BJ (cell line): ENCODE results near the gene MTHFD1. TPM values are rescaled to one million over a fixed set of nuclear protein-coding genes. Genes with fewer than 3 reads are reported as not detected.

Source experiments
- CTCF ChIA-PET: fragments of 350-600 bp; formaldehyde crosslinking; extraction: SDS; loops from one replicate; lab custom pipeline; 2021; ENCODE audit warnings: antibody characterized with exemption, inconsistent platforms; lab: Yijun Ruan, JAX
- POLR2A ChIA-PET: fragments of 300-600 bp; sonication (Branson Sonifier 250); formaldehyde crosslinking; extraction: SDS; loops from one replicate; lab custom pipeline; 2021; ENCODE audit warnings: antibody characterized with exemption; lab: Charles Lee
- DNase-seq: peaks from one replicate; pipeline ENCODE4 v3.0.0-alpha.2; 2011; ENCODE audit warnings: low read depth
- H3K27me3 ChIP-seq: 2 replicates; pipeline ENCODE4 v1.6.0; 2011; ENCODE audit warnings: low read length; ENCODE audit not compliant: control insufficient read depth, insufficient read depth
- H3K36me3 ChIP-seq: 2 replicates; pipeline ENCODE4 v1.5.1; 2011; ENCODE audit warnings: low read length; ENCODE audit not compliant: control insufficient read depth, insufficient read depth
- H3K4me3 ChIP-seq: 2 replicates; pipeline ENCODE4 v1.5.1; 2011; ENCODE audit warnings: low read depth, mild to moderate bottlenecking, control low read depth, low read length
- CTCF ChIP-seq: IDR thresholded peaks from 2 replicates; pipeline ENCODE4 v1.5.1; 2011; ENCODE audit warnings: low read depth, mild to moderate bottlenecking, control low read depth, inconsistent platforms, low read length, moderate library complexity; ENCODE audit not compliant: insufficient read depth
- polyA plus RNA-seq: library from polyadenylated mRNA; depleted of rRNA; stranded (reverse); fragments of >200 nt; gene quantifications from 2 replicates; pipeline ENCODE4 v1.2.3, GENCODE V29; 2011; rRNA removed
- small RNA-seq: library from RNA; depleted of rRNA; stranded (forward); fragments of <200 nt; gene quantifications from one replicate; pipeline ENCODE3, GENCODE V24; 2012; ENCODE audit warnings: low replicate concordance, low read depth; ENCODE audit not compliant: insufficient read length

MTHFD1 gene
- polyA plus RNA-seq, 1 experiment = 30.9 TPM

- no peak for TF ChIP-seq CTCF
- ChIA-PET POLR2A (no interaction called here), CTCF (interaction anchor here (1.1 to 3.9 kb wide), 3 partner anchors 79 to 164 kb away, joined by 3 to 23 read pairs (median 6); no protein-coding TSS in a partner anchor)
- no peak for DNase-seq
- Histone ChIP-seq H3K4me3 (no peak overlapping the region), H3K27me3 (no peaks in the 10 kb centered on the region), H3K36me3 (no peaks in the 10 kb centered on the region)
Observed at GRCh38 chr14:64507376-64508156, 119.4 kb downstream of the MTHFD1 start.

- no peak overlapping the region for H3K4me3 ChIP-seq
- no peaks in the 10 kb centered on the region for H3K27me3 ChIP-seq
- TF ChIP-seq CTCF = no peak
- POLR2A ChIA-PET = no interaction called here
- H3K36me3 ChIP-seq = no peaks in the 10 kb centered on the region
- CTCF ChIA-PET = interaction anchor here (1.1 to 3.9 kb wide), 3 partner anchors 80 to 165 kb away, joined by 3 to 23 read pairs (median 6); no protein-coding TSS in a partner anchor
- DNase-seq = no peak
Observed at GRCh38 chr14:64508215-64508776, 120.1 kb downstream of the MTHFD1 start.

DNA sequence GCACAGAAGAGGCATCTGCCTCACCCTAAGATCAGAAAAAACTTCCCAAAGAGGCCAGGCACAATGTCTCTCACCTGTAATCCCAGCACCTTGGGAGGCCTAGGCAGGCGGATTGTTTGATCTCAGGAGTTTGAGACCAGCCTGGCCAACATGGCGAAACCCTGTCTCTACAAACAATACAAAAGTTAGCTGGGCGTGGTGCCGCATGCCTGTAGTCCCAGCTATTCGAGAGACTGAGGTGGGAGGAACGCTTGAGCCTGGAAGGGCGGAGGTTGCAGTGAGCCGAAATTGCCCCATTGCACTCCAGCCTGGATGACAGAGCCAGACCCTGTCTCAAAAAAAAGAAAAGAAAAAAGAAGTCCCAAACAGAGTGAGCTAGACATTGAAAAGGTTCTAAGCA, 120.9 kb downstream of the MTHFD1 start:
- no peaks in the 10 kb centered on the region for H3K36me3 ChIP-seq
- no peak for TF ChIP-seq CTCF
- ChIA-PET CTCF (interaction anchor here (1.1 to 3.9 kb wide), 5 partner anchors 16 to 165 kb away, joined by 3 to 23 read pairs (median 3); no protein-coding TSS in a partner anchor), POLR2A (interaction anchor here (0.6 kb wide), 1 partner anchor 82 kb away, joined by 3 read pairs; no protein-coding TSS in a partner anchor)
- DNase-seq = no peak
- no peak overlapping the region for H3K4me3 ChIP-seq
- no peaks in the 10 kb centered on the region for H3K27me3 ChIP-seq

Small RNA genes within 50 kb of the gene (small RNA-seq; reads per million reads assigned to genes)
- not detected for gene AL161756.2

Other genes with a start within 250 kb of the MTHFD1 start
- not detected in 2 replicates for gene ESR2, start 94.0 kb upstream of the MTHFD1 start, polyA plus RNA-seq
- gene AKAP5, start 77.1 kb downstream of the MTHFD1 start, polyA plus RNA-seq = 0.17 and 0.40 TPM in 2 replicates
- 5.8 and 6.1 TPM in 2 replicates for gene ZBTB25, start 115.5 kb downstream of the MTHFD1 start, polyA plus RNA-seq
- gene ZBTB1, start 116.4 kb downstream of the MTHFD1 start, polyA plus RNA-seq = 16.0 and 32.7 TPM in 2 replicates
- 64.1 and 96.1 TPM in 2 replicates for gene HSPA2, start 152.4 kb downstream of the MTHFD1 start, polyA plus RNA-seq
- 0.65 and 0.67 TPM in 2 replicates for gene PPP1R36, start 161.6 kb downstream of the MTHFD1 start, polyA plus RNA-seq